H1 (cell line): ENCODE data around the gene MYO5A. TPM values are rescaled to one million over a fixed set of nuclear protein-coding genes. Genes with fewer than 3 reads are reported as not detected.

Experiments
- CTCF ChIA-PET: fragments of 300-600 bp; sonication (Branson Sonifier 250); formaldehyde crosslinking; loops from one replicate; lab custom pipeline; 2021; ENCODE audit not compliant: partially characterized antibody; lab: Charles Lee
- POLR2A ChIA-PET: fragments of 300-600 bp; sonication (Branson Sonifier 250); formaldehyde crosslinking; loops from one replicate; lab custom pipeline; 2021; ENCODE audit warnings: inconsistent platforms; ENCODE audit not compliant: partially characterized antibody; lab: Charles Lee
- DNase-seq, 2 experiments: peaks; one replicate each; pipeline versions ENCODE4 v3.0.0 to v3.0.0-alpha.2; 2010 to 2022; ENCODE audit warnings: low spot score in 2 of 2, low read depth in 1 of 2, mixed read lengths in 1 of 2
- FAIRE-seq: peaks from 2 replicates; lab custom pipeline; 2011; peaks lifted over from hg19 to GRCh38; lab: Jason Lieb, UNC
- H2AFZ ChIP-seq: 2 replicates; pipeline ENCODE4 v1.8.1; 2012; ENCODE audit warnings: low read length, inconsistent platforms
- H2AK5ac ChIP-seq: 2 replicates; pipeline ENCODE4 v1.6.1; 2013; ENCODE audit warnings: low read depth, low read length
- H2BK120ac ChIP-seq: replicated peaks from 2 replicates; pipeline ENCODE3; 2013; ENCODE audit warnings: low read depth, low read length, inconsistent platforms
- H2BK12ac ChIP-seq: 2 replicates; pipeline ENCODE4 v1.6.1; 2013; ENCODE audit warnings: low read depth, low read length
- H2BK15ac ChIP-seq: 2 replicates; pipeline ENCODE4 v1.6.1; 2013; ENCODE audit warnings: low read length
- H2BK20ac ChIP-seq: 2 replicates; pipeline ENCODE4 v1.6.1; 2013; ENCODE audit warnings: low read length
- H2BK5ac ChIP-seq: 2 replicates; pipeline ENCODE4 v1.6.1; 2013; ENCODE audit warnings: low read depth, low read length
- H3K14ac ChIP-seq: 2 replicates; pipeline ENCODE4 v1.6.1; 2013; ENCODE audit warnings: inconsistent platforms; ENCODE audit not compliant: insufficient read length
- H3K18ac ChIP-seq: 2 replicates; pipeline ENCODE4 v1.6.1; 2013; ENCODE audit warnings: low read length; ENCODE audit errors: extremely low read depth
- H3K23ac ChIP-seq: 2 replicates; pipeline ENCODE4 v1.6.1; 2013; ENCODE audit warnings: inconsistent platforms; ENCODE audit not compliant: insufficient read length
- H3K23me2 ChIP-seq: 2 replicates; pipeline ENCODE4 v1.6.1; 2013; ENCODE audit warnings: low read depth, low read length
- H3K27ac ChIP-seq: 2 replicates; pipeline ENCODE4 v1.6.1; 2011; ENCODE audit warnings: low read depth, low read length, inconsistent platforms
- H3K27me3 ChIP-seq, 4 experiments: replicated peaks in 1 of 4; 1 replicate in 1 of 4; 2 replicates in 3 of 4; pipeline versions ENCODE4 v1.6.1 to v1.8.1; 2011 to 2013; ENCODE audit warnings: low read length in 3 of 4, mild to moderate bottlenecking in 3 of 4, inconsistent platforms in 2 of 4, mixed read lengths in 2 of 4, moderate library complexity in 1 of 4; ENCODE audit not compliant: control insufficient read depth in 3 of 4, insufficient read depth in 3 of 4; ENCODE audit errors: extremely low read depth in 1 of 4
- H3K36me3 ChIP-seq, 4 experiments: 2 replicates each; pipeline versions ENCODE4 v1.6.1 to v1.8.1; 2011 to 2013; ENCODE audit warnings: mild to moderate bottlenecking in 4 of 4, low read length in 3 of 4, moderate library complexity in 2 of 4, control low read depth in 1 of 4, inconsistent platforms in 1 of 4; ENCODE audit not compliant: insufficient read depth in 4 of 4, control insufficient read depth in 2 of 4
- H3K4ac ChIP-seq: replicated peaks from 2 replicates; pipeline ENCODE3; 2013; ENCODE audit warnings: low read length, low read depth, mixed read lengths, inconsistent platforms; ENCODE audit not compliant: insufficient read length
- H3K4me1 ChIP-seq, 4 experiments: replicated peaks in 1 of 4; 1 replicate in 1 of 4; 2 replicates in 3 of 4; pipeline versions ENCODE4 v1.6.1 to v1.8.1; 2011 to 2013; ENCODE audit warnings: low read length in 3 of 4, inconsistent platforms in 2 of 4, mixed read lengths in 1 of 4; ENCODE audit not compliant: insufficient read depth in 4 of 4, control insufficient read depth in 3 of 4
- H3K4me2 ChIP-seq, 2 experiments: 2 replicates each; pipeline versions ENCODE4 v1.6.1 to v1.8.1; 2011 to 2013; ENCODE audit warnings: low read depth in 2 of 2, low read length in 2 of 2, control low read depth in 1 of 2, inconsistent platforms in 1 of 2, mild to moderate bottlenecking in 1 of 2; ENCODE audit not compliant: insufficient read depth in 1 of 2
- H3K4me3 ChIP-seq, 4 experiments: fragments of 200-600, 300-600 bp in 1 of 4; sonication (generic), shearing (Covaris generic), sonication (Bioruptor Twin) in 1 of 4; 2 replicates each; pipeline versions ENCODE4 v1.5.1 to v1.8.1; 2011 to 2016; ENCODE audit warnings: low read length in 4 of 4, low read depth in 3 of 4, control low read depth in 2 of 4, inconsistent platforms in 2 of 4, mild to moderate bottlenecking in 2 of 4, mixed read lengths in 1 of 4, moderate library complexity in 1 of 4; ENCODE audit not compliant: insufficient read depth in 2 of 4; ENCODE audit errors: extremely low read depth in 1 of 4
- H3K56ac ChIP-seq: replicated peaks from 2 replicates; pipeline ENCODE3; 2013; ENCODE audit warnings: low read depth, mild to moderate bottlenecking, mixed read lengths, low read length, inconsistent platforms; ENCODE audit not compliant: insufficient read length
- H3K79me1 ChIP-seq: 2 replicates; pipeline ENCODE4 v1.6.1; 2013; ENCODE audit warnings: low read depth, low read length, control low read depth
- H3K79me2 ChIP-seq, 2 experiments: 2 replicates each; pipeline versions ENCODE4 v1.6.1 to v1.8.1; 2012 to 2013; ENCODE audit warnings: low read length in 2 of 2, mild to moderate bottlenecking in 2 of 2, inconsistent platforms in 1 of 2; ENCODE audit not compliant: insufficient read depth in 2 of 2, control insufficient read depth in 1 of 2
- H3K9ac ChIP-seq, 4 experiments: replicated peaks in 1 of 4; 1 replicate in 1 of 4; 2 replicates in 3 of 4; pipeline versions ENCODE4 v1.6.1 to v1.8.1; 2011 to 2013; ENCODE audit warnings: low read depth in 3 of 4, low read length in 3 of 4, control low read depth in 2 of 4, mild to moderate bottlenecking in 2 of 4, moderate library complexity in 2 of 4, inconsistent platforms in 1 of 4; ENCODE audit errors: extremely low read depth in 1 of 4
- H3K9me3 ChIP-seq, 2 experiments: 2 replicates each; pipeline versions ENCODE4 v1.6.1 to v1.8.1; 2012 to 2013; ENCODE audit warnings: mild to moderate bottlenecking in 2 of 2, moderate library complexity in 2 of 2, control low read depth in 1 of 2, inconsistent platforms in 1 of 2, low read depth in 1 of 2, low read length in 1 of 2, mixed read lengths in 1 of 2; ENCODE audit not compliant: insufficient read depth in 2 of 2
- H4K20me1 ChIP-seq, 2 experiments: replicated peaks in 1 of 2; 2 replicates each; pipeline versions ENCODE3 to v1.8.1; 2011 to 2013; ENCODE audit warnings: inconsistent platforms in 2 of 2, low read length in 2 of 2, mild to moderate bottlenecking in 1 of 2; ENCODE audit not compliant: insufficient read depth in 2 of 2, control insufficient read depth in 1 of 2
- H4K5ac ChIP-seq: 2 replicates; pipeline ENCODE4 v1.6.1; 2013; ENCODE audit warnings: low read length, low read depth, mixed read lengths, inconsistent platforms; ENCODE audit not compliant: insufficient read length
- H4K8ac ChIP-seq: 2 replicates; pipeline ENCODE4 v1.8.0; 2013; ENCODE audit warnings: mild to moderate bottlenecking, moderate library complexity, low read length, inconsistent platforms; ENCODE audit not compliant: insufficient read depth; ENCODE audit errors: extremely low read depth
- H4K91ac ChIP-seq: replicated peaks from 2 replicates; pipeline ENCODE3; 2013; ENCODE audit warnings: low read length, mixed read lengths, inconsistent platforms; ENCODE audit not compliant: insufficient read length
- BRCA1 ChIP-seq: IDR thresholded peaks from 2 replicates; pipeline ENCODE4 v1.6.1; 2012; ENCODE audit warnings: low read depth, low read length, improper control_type of control experiment
- CTCF ChIP-seq, 3 experiments: IDR thresholded peaks; 1 replicate in 2 of 3; 2 replicates in 1 of 3; pipeline versions ENCODE4 v1.5.1 to v1.6.1; 2011; ENCODE audit warnings: low read length in 3 of 3, mild to moderate bottlenecking in 3 of 3, inconsistent platforms in 2 of 3, low read depth in 1 of 3, moderate library complexity in 1 of 3; ENCODE audit not compliant: insufficient read depth in 1 of 3; ENCODE audit errors: control extremely low read depth in 1 of 3
- JUN ChIP-seq: IDR thresholded peaks from 2 replicates; pipeline ENCODE4 v1.6.1; 2011; ENCODE audit warnings: low read depth, mild to moderate bottlenecking, improper control_type of control experiment, low read length
- KDM1A ChIP-seq: fragments of 200-600, 300-600 bp; sonication (generic); IDR thresholded peaks from 2 replicates; pipeline ENCODE4 v1.7.1; 2016; ENCODE audit warnings: mild to moderate bottlenecking, low read length, borderline replicate concordance
- NRF1 ChIP-seq: IDR thresholded peaks from 2 replicates; pipeline ENCODE4 v1.6.1; 2011; ENCODE audit warnings: mild to moderate bottlenecking, low read depth, low read length, improper control_type of control experiment
- RFX5 ChIP-seq: IDR thresholded peaks from 2 replicates; pipeline ENCODE4 v1.6.1; 2011; ENCODE audit warnings: low read depth, low read length, improper control_type of control experiment, borderline replicate concordance
- ZNF274 ChIP-seq: IDR thresholded peaks from 2 replicates; pipeline ENCODE4 v1.7.0; 2012; ENCODE audit warnings: low read length, borderline replicate concordance; ENCODE audit errors: extremely low read depth
- WGBS, 2 experiments: shearing (Covaris generic) in 1 of 2; methylation state at CpG; one replicate each; pipeline versions ENCODE4 v1.1.6 to v1.1.7; 2013 to 2015; ENCODE audit warnings: low lambda C conversion rate in 2 of 2, mixed read lengths in 2 of 2, inconsistent platforms in 1 of 2, low coverage in 1 of 2, missing lambda C conversion rate in 1 of 2; ENCODE audit not compliant: insufficient replicate concordance in 2 of 2, insufficient coverage in 1 of 2, insufficient read length in 1 of 2; ENCODE audit errors: extremely low coverage in 1 of 2, missing lambda C conversion rate in 1 of 2; 5-methylcytosine and 5-hydroxymethylcytosine counted together
- polyA plus RNA-seq, 7 experiments: library from polyadenylated mRNA; depleted of rRNA in 3 of 7; stranded (reverse) in 5 of 7; unstranded in 2 of 7; fragments of >200 nt in 5 of 7; fragments of 200-250 nt in 2 of 7; gene quantifications; 1 replicate in 5 of 7; 2 replicates in 1 of 7; 4 replicates in 1 of 7; pipeline versions ENCODE4 v1.2.1 to v1.2.3, GENCODE V29; 2011 to 2013; ENCODE audit warnings: missing spikeins in 2 of 7, mixed read lengths in 2 of 7
- total RNA-seq: library from RNA; stranded (reverse); fragmentation: NEBNext Ultra II Directional; extraction: Animal tissue kit (Norgen Biotek cat#: 25700); gene quantifications from 2 replicates; pipeline ENCODE4 v1.2.1, GENCODE V29; 2021

MYO5A gene
- total and polyA plus RNA-seq, 2 of the 8 experiments (the other 6 are each of a cell fraction or from before 2014, with no cell fraction given), result 11.4 to 24.7 TPM

GRCh38 chr15:52283281-52283680 is 245.4 kb downstream of the MYO5A start:
- Histone ChIP-seq H3K18ac (no peak overlapping the region), H2BK20ac (no peak overlapping the region), H2BK5ac (no peak overlapping the region), H2BK120ac (no peak overlapping the region), H3K4ac (no peak overlapping the region), H4K20me1 (no peaks in the 10 kb centered on the region), H3K36me3 (peaks cover 2 to 24% (median 11%) of the 10 kb centered on the region in 4 experiments; a peak in 6 of 8 replicates), H4K8ac (no peak overlapping the region), H3K23ac (no peak overlapping the region), H2BK15ac (no peak overlapping the region), H3K79me2 (peaks cover 0 to 13% of the 10 kb centered on the region in 2 experiments; a peak in 2 of 4 replicates), H3K4me2 (no peak overlapping the region), H3K4me1 (peaks cover 0 to under 1% (median 0%) of the 10 kb centered on the region in 4 experiments; a peak in 1 of 7 replicates), H2AFZ (no peak overlapping the region), H2AK5ac (no peak overlapping the region), H2BK12ac (no peak overlapping the region), H4K91ac (no peak overlapping the region), H3K9me3 (peaks cover 4 to 8% of the 10 kb centered on the region in 2 experiments; a peak in 2 of 4 replicates), H3K27ac (no peak overlapping the region), H3K14ac (no peak overlapping the region), H3K56ac (no peak overlapping the region), H3K23me2 (no peaks in the 10 kb centered on the region), H3K4me3 (no peak overlapping the region), H3K27me3 (no peaks in the 10 kb centered on the region), H4K5ac (no peak overlapping the region), H3K9ac (no peak overlapping the region; a peak in 1 of 7 replicates), H3K79me1 (no peaks in the 10 kb centered on the region)
- ChIA-PET CTCF (interaction anchor here (0.6 to 1.4 kb wide), 5 partner anchors 26 to 96 kb away, joined by 3 to 7 read pairs (median 3); no protein-coding TSS in a partner anchor), POLR2A (interaction anchor here (2.0 kb wide), 1 partner anchor 14 kb away, joined by 4 read pairs; no protein-coding TSS in a partner anchor)
- DNase-seq (peak in 1 of 2 experiments; percentile 30), FAIRE-seq (no peak)
- no peak for TF ChIP-seq JUN
- TF ChIP-seq RFX5, result no peak
- no peak for TF ChIP-seq ZNF274
- TF ChIP-seq NRF1, result no peak
- TF ChIP-seq KDM1A, result no peak
- TF ChIP-seq BRCA1, result no peak
- TF ChIP-seq CTCF (IDR thresholded peaks at IDR 0.05; ENCODE audit: control extremely low read depth in 1 of 3, insufficient read depth in 1 of 3, low read depth in 1 of 3, low read length in 3 of 3), result no peak
- 92% methylated on average over 6 of the region's 6 CpGs; no CpG with 5 or more reads in 1 of the 2 experiments for WGBS, 2 experiments
